Loucy (cell line): Measurements from ENCODE around the gene RASD1.

Experiments used
- H2AFZ ChIP-seq: fragments of 200-600 bp; sonication (generic); 2 replicates; pipeline ENCODE4 v1.6.0; 2016; ENCODE audit warnings: antibody characterized with exemption, mild to moderate bottlenecking, low read length, moderate library complexity
- H3F3A ChIP-seq: fragments of 200-600 bp; 2 replicates; pipeline ENCODE4 v1.6.0; 2016; ENCODE audit warnings: antibody characterized with exemption, low read depth, mild to moderate bottlenecking
- H3K27me3 ChIP-seq: fragments of 200-600 bp; sonication (generic); 2 replicates; pipeline ENCODE4 v1.6.1; 2014; ENCODE audit warnings: low read length, mild to moderate bottlenecking; ENCODE audit not compliant: insufficient read depth, poor library complexity, severe bottlenecking
- H3K36me3 ChIP-seq: fragments of 200-600 bp; sonication (generic); 2 replicates; pipeline ENCODE4 v1.6.1; 2016; ENCODE audit warnings: low read length; ENCODE audit not compliant: insufficient read depth
- H3K4me1 ChIP-seq: fragments of 200-600 bp; sonication (generic); 2 replicates; pipeline ENCODE4 v1.5.1; 2014; ENCODE audit warnings: low read length, mild to moderate bottlenecking; ENCODE audit not compliant: insufficient read depth, poor library complexity, severe bottlenecking
- H3K4me2 ChIP-seq: fragments of 200-600 bp; sonication (generic); 2 replicates; pipeline ENCODE4 v1.6.0; 2014; ENCODE audit warnings: antibody characterized with exemption, low read length, low read depth, mild to moderate bottlenecking; ENCODE audit not compliant: poor library complexity, severe bottlenecking
- H3K4me3 ChIP-seq: fragments of 200-600 bp; sonication (generic); 2 replicates; pipeline ENCODE4 v1.5.1; 2014; ENCODE audit warnings: low read length, mild to moderate bottlenecking, mixed read lengths; ENCODE audit not compliant: poor library complexity, severe bottlenecking
- H3K79me2 ChIP-seq: fragments of 200-600 bp; sonication (generic); 2 replicates; pipeline ENCODE4 v1.6.1; 2014; ENCODE audit warnings: low read length; ENCODE audit not compliant: insufficient read depth
- H3K9ac ChIP-seq: fragments of 200-600 bp; sonication (generic); 2 replicates; pipeline ENCODE4 v1.6.0; 2014; ENCODE audit warnings: mild to moderate bottlenecking, low read depth, low read length, moderate library complexity; ENCODE audit not compliant: poor library complexity, severe bottlenecking
- H3K9me2 ChIP-seq: fragments of 200-600 bp; sonication (generic); replicated peaks from 2 replicates; pipeline ENCODE4 v1.6.1; 2016; ENCODE audit warnings: low read depth, low read length, mixed read lengths
- H3K9me3 ChIP-seq: fragments of 200-600 bp; sonication (generic); 2 replicates; pipeline ENCODE4 v1.6.1; 2014; ENCODE audit warnings: mild to moderate bottlenecking, antibody characterized with exemption, low read length, low read depth; ENCODE audit not compliant: insufficient read depth
- H4K20me1 ChIP-seq: fragments of 200-600 bp; sonication (generic); 2 replicates; pipeline ENCODE4 v1.6.0; 2014; ENCODE audit warnings: antibody characterized with exemption, low read length, mild to moderate bottlenecking; ENCODE audit not compliant: insufficient read depth, poor library complexity, severe bottlenecking
- EZH2phosphoT487 ChIP-seq: fragments of 200-600 bp; IDR thresholded peaks from 2 replicates; pipeline ENCODE4 v1.6.1; 2018; ENCODE audit warnings: antibody characterized with exemption, mild to moderate bottlenecking, moderate library complexity, borderline replicate concordance
- TF ChIP-seq, protein P1 (sequence below): fragments of 200-600 bp; sonication (generic); conservative IDR thresholded peaks from 2 replicates; pipeline ENCODE4 v1.5.1; 2014; ENCODE audit warnings: mild to moderate bottlenecking, antibody characterized with exemption, low read length

Gene RASD1

DNA sequence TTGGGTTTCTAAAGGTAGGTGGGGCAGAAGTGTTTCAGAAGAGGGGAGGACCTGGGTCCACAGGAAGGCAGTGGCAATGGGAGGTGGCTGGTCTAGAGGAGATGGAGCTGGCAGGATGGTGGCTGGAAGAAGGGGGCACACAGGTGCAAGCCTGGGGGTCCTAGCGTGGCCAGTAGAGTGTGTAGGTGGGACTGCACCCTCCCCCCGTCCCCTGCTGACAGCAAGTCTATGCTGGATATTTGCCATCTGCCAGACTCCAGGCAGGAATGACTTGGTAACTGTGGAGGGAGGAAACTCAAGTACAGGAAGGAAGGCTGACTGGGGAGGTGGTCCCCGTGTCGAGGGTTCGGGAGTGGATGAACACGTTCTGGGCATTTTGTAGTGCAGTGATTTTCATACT lies 10.8 kb downstream of the RASD1 start:
- H3K79me2 ChIP-seq = peaks cover 63% of the 10 kb centered on the region
- H3K4me1 ChIP-seq = peaks cover 38% of the 10 kb centered on the region

DNA sequence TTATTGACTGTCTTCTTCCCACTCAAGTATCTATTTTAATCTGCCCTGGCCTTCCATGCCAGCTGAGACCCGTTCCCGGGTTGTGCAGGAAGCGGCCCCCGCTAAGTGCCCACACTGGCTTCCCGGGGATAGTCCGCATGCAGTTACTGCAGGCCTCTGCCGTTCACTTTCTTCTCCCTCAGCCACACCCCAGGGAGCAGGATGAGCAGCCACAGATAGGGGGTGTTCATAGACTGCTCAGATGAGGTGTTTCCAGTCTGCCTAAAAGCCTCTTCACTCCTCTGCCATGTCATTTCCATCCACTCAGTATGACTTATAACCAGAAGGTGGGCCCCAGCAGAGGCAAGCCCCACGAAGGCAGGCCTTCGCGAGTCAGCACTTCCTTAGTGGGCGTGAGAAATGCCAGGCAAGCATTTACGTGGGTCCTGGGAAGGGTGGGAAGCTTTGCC lies 11.7 kb downstream of the RASD1 start:
- TF ChIP-seq, protein P1, sequence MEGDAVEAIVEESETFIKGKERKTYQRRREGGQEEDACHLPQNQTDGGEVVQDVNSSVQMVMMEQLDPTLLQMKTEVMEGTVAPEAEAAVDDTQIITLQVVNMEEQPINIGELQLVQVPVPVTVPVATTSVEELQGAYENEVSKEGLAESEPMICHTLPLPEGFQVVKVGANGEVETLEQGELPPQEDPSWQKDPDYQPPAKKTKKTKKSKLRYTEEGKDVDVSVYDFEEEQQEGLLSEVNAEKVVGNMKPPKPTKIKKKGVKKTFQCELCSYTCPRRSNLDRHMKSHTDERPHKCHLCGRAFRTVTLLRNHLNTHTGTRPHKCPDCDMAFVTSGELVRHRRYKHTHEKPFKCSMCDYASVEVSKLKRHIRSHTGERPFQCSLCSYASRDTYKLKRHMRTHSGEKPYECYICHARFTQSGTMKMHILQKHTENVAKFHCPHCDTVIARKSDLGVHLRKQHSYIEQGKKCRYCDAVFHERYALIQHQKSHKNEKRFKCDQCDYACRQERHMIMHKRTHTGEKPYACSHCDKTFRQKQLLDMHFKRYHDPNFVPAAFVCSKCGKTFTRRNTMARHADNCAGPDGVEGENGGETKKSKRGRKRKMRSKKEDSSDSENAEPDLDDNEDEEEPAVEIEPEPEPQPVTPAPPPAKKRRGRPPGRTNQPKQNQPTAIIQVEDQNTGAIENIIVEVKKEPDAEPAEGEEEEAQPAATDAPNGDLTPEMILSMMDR = no peak
- no peak for TF ChIP-seq EZH2phosphoT487
- Histone ChIP-seq H4K20me1 (peaks cover 13% of the 10 kb centered on the region), H3F3A (no peaks in the 10 kb centered on the region), H3K4me1 (peaks cover 48% of the 10 kb centered on the region), H3K9ac (peak overlapping the region; percentile 35), H3K9me3 (no peaks in the 10 kb centered on the region), H3K9me2 (no peaks in the 10 kb centered on the region), H3K27me3 (no peaks in the 10 kb centered on the region), H3K79me2 (peaks cover 67% of the 10 kb centered on the region), H2AFZ (no peak overlapping the region), H3K4me3 (no peak overlapping the region), H3K4me2 (peak overlapping the region; percentile 45), H3K36me3 (peaks cover 8% of the 10 kb centered on the region; the same call in 1 of the 2 replicates)

More for the DNA sequence above, 10.8 kb downstream of the RASD1 start:
- Histone ChIP-seq H3K4me2 (no peak overlapping the region), H3K36me3 (peaks cover 8% of the 10 kb centered on the region; the same call in 1 of the 2 replicates), H3F3A (no peaks in the 10 kb centered on the region), H3K9ac (no peak overlapping the region), H3K4me3 (no peak overlapping the region), H3K9me2 (no peaks in the 10 kb centered on the region), H4K20me1 (peaks cover 6% of the 10 kb centered on the region), H3K27me3 (no peaks in the 10 kb centered on the region), H2AFZ (no peak overlapping the region), H3K9me3 (no peaks in the 10 kb centered on the region)
- no peak for TF ChIP-seq EZH2phosphoT487
- TF ChIP-seq, protein P1 = no peak

DNA sequence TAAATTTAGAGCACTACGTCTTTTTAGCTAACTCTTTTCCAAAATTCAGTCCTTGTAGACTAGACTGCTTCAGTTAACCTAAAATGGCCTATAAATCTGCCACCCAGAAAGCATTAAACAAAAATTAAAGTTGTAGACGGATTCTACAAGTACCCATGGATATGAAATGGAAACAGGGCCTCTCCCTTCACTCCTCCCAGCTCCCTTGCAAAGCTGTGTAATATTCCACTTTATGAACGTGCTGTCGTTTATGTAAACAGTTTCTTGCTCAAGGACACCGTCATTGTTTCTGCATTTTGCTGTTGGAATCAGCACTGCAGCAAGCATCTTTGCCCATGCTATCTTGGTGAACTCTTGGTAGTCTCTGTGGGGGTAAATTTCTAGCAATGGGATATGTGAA lies 14.3 kb downstream of the RASD1 start:
- H4K20me1 ChIP-seq = peaks cover 19% of the 10 kb centered on the region
- H3K36me3 ChIP-seq = no peaks in the 10 kb centered on the region; the same call in 1 of the 2 replicates
- no peaks in the 10 kb centered on the region for H3K27me3 ChIP-seq
- H3K9me2 ChIP-seq = no peaks in the 10 kb centered on the region
- H3K9me3 ChIP-seq = no peaks in the 10 kb centered on the region
- no peak overlapping the region for H2AFZ ChIP-seq
- no peaks in the 10 kb centered on the region for H3F3A ChIP-seq
- no peak for TF ChIP-seq EZH2phosphoT487
- TF ChIP-seq, protein P1 = no peak
- H3K4me1 ChIP-seq = peaks cover 65% of the 10 kb centered on the region
- peak overlapping the region; percentile 99 for H3K4me2 ChIP-seq
- H3K9ac ChIP-seq = peak overlapping the region; percentile 98
- peak overlapping the region; percentile 98 for H3K4me3 ChIP-seq
- peaks cover 90% of the 10 kb centered on the region for H3K79me2 ChIP-seq
